KMS-11 (cell line): ENCODE measurements around the gene CAPN3.

Source experiments
- H2AFZ ChIP-seq: fragments of 200-600 bp; sonication (generic); 2 replicates; pipeline ENCODE4 v1.6.1; 2016; ENCODE audit warnings: antibody characterized with exemption, mixed run types, low read depth
- H3K27ac ChIP-seq: fragments of 200-600 bp; sonication (generic); 2 replicates; pipeline ENCODE4 v1.6.1; 2016; ENCODE audit warnings: mild to moderate bottlenecking, mixed run types
- H3K27me3 ChIP-seq: fragments of 200-600 bp; sonication (generic); 2 replicates; pipeline ENCODE4 v1.6.1; 2017; ENCODE audit warnings: mild to moderate bottlenecking, low read depth, mixed run types, moderate library complexity; ENCODE audit not compliant: insufficient read depth
- H3K36me3 ChIP-seq: fragments of 200-600 bp; sonication (generic); 2 replicates; pipeline ENCODE4 v1.6.1; 2017; ENCODE audit warnings: mild to moderate bottlenecking, mixed run types; ENCODE audit not compliant: insufficient read depth
- H3K4me1 ChIP-seq: fragments of 200-600 bp; sonication (generic); 2 replicates; pipeline ENCODE4 v1.6.1; 2016; ENCODE audit warnings: mild to moderate bottlenecking, low read depth, mixed run types; ENCODE audit not compliant: poor library complexity, severe bottlenecking
- H3K4me2 ChIP-seq: fragments of 200-600 bp; sonication (generic); 2 replicates; pipeline ENCODE4 v1.7.0; 2016; ENCODE audit warnings: mild to moderate bottlenecking, mixed run types
- H3K4me3 ChIP-seq: fragments of 200-600 bp; sonication (generic); IDR thresholded peaks from 2 replicates; pipeline ENCODE4 v1.6.1; 2017; ENCODE audit warnings: low read depth, low read length, mixed read lengths; ENCODE audit not compliant: insufficient read depth
- H3K79me2 ChIP-seq: fragments of 200-600 bp; sonication (generic); 2 replicates; pipeline ENCODE4 v1.6.1; 2016; ENCODE audit warnings: low read depth, mixed run types; ENCODE audit not compliant: insufficient read depth
- H3K9ac ChIP-seq: fragments of 200-600 bp; sonication (generic); 2 replicates; pipeline ENCODE4 v1.6.1; 2016; ENCODE audit warnings: mild to moderate bottlenecking, mixed run types
- H4K20me1 ChIP-seq: fragments of 200-600 bp; sonication (generic); 2 replicates; pipeline ENCODE4 v1.6.1; 2016; ENCODE audit warnings: mild to moderate bottlenecking, mixed run types; ENCODE audit not compliant: insufficient read depth
- CTCF ChIP-seq: fragments of 200-600 bp; sonication (generic); conservative IDR thresholded peaks from 2 replicates; pipeline ENCODE4 v1.6.1; 2017; ENCODE audit warnings: low read depth, mild to moderate bottlenecking, antibody characterized with exemption, low read length, moderate library complexity, mixed read lengths

The CAPN3 gene

GRCh38 chr15:42365921-42366550, 6.7 kb downstream of the CAPN3 start:
- Histone ChIP-seq H3K79me2 (no peaks in the 10 kb centered on the region), H3K36me3 (no peaks in the 10 kb centered on the region), H3K4me2 (no peak overlapping the region), H2AFZ (no peak overlapping the region), H4K20me1 (no peaks in the 10 kb centered on the region; the same call in 1 of the 2 replicates), H3K27me3 (no peaks in the 10 kb centered on the region), H3K4me1 (no peaks in the 10 kb centered on the region), H3K27ac (no peak overlapping the region), H3K9ac (no peak overlapping the region), H3K4me3 (no peak overlapping the region)
- no peak for TF ChIP-seq CTCF

GRCh38 chr15:42367041-42367440, 7.7 kb downstream of the CAPN3 start:
- Histone ChIP-seq H3K4me1 (no peaks in the 10 kb centered on the region), H3K4me3 (no peak overlapping the region), H3K4me2 (no peak overlapping the region), H3K79me2 (no peaks in the 10 kb centered on the region), H4K20me1 (no peaks in the 10 kb centered on the region; the same call in 1 of the 2 replicates), H3K36me3 (no peaks in the 10 kb centered on the region), H3K9ac (no peak overlapping the region), H3K27ac (no peak overlapping the region), H2AFZ (no peak overlapping the region), H3K27me3 (no peaks in the 10 kb centered on the region)
- no peak for TF ChIP-seq CTCF

DNA sequence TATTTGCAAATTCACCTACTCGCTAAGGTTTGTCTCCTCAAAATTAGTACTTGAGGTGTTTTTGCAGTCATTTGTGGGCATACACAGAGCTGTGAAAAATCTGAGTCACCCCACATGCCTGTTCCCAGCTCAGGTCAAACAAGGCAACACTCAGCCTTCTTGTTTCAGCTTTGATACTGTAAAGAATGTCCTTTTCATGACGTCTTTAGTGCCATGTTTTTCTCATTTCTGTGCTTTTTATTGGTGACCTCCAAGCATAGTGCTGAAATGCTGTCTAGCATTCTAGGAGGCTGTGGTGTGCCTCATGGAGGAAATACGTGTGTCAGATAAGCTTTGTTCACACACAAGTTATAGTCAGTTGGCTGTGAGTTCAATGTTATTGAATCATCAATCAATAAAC, 8.8 kb downstream of the CAPN3 start:
- no peaks in the 10 kb centered on the region for H3K79me2 ChIP-seq
- no peak overlapping the region for H2AFZ ChIP-seq
- no peak overlapping the region for H3K4me2 ChIP-seq
- H3K27me3 ChIP-seq, result no peaks in the 10 kb centered on the region
- no peak overlapping the region for H3K4me3 ChIP-seq
- no peaks in the 10 kb centered on the region; the same call in 1 of the 2 replicates for H4K20me1 ChIP-seq
- H3K4me1 ChIP-seq, result no peaks in the 10 kb centered on the region
- no peaks in the 10 kb centered on the region for H3K36me3 ChIP-seq
- H3K27ac ChIP-seq, result no peak overlapping the region
- TF ChIP-seq CTCF, result no peak
- H3K9ac ChIP-seq, result no peak overlapping the region

DNA sequence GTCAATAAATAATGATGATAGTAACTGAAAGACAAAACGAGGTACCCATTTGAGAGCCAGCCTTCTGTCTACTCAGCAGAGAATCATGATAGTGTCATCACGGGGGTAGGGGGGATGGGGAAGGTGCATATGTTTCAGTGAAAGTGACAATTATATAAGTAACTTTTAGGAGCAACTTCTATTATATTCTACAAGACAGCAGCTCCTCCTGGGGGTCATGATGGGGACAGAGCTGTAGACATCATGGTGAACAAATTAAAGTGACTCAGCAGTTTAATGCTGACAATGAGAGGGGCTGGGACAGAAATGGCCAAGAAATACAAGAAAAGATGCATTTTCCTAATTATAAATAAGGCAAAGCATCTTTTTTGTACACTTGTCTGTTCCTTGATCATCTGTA, 11.8 kb downstream of the CAPN3 start:
- no peaks in the 10 kb centered on the region for H3K36me3 ChIP-seq
- no peak overlapping the region for H3K4me3 ChIP-seq
- no peak overlapping the region for H2AFZ ChIP-seq
- no peaks in the 10 kb centered on the region for H3K79me2 ChIP-seq
- H3K4me2 ChIP-seq, result no peak overlapping the region
- no peak overlapping the region for H3K9ac ChIP-seq
- H4K20me1 ChIP-seq, result no peaks in the 10 kb centered on the region; the same call in 1 of the 2 replicates
- H3K4me1 ChIP-seq, result no peaks in the 10 kb centered on the region
- H3K27ac ChIP-seq, result no peak overlapping the region
- H3K27me3 ChIP-seq, result no peaks in the 10 kb centered on the region
- TF ChIP-seq CTCF, result no peak
